ENCODE measurements around the gene PTPRD. TPM values are rescaled to one million over a fixed set of nuclear protein-coding genes. Genes with fewer than 3 reads are reported as not detected.

Gene PTPRD
- total and polyA plus RNA-seq, 9 of the 15 experiments (the other 6 are each of a cell fraction or from before 2014, with no cell fraction given), result 0.11 TPM; not detected in 8

GRCh38 chr9:9215050-9215449, 1397.8 kb downstream of the PTPRD start:
- 0% methylated on average over 2 of the region's 2 CpGs for WGBS (ENCODE audit: insufficient coverage, low coverage, missing lambda C conversion rate)
- in situ Hi-C loops (cut with MboI), result no loop called here
- Histone ChIP-seq H3K9ac (ENCODE audit: insufficient read depth in 1 of 2, low read depth in 2 of 2, low read length in 2 of 2) (no peak overlapping the region), H3K36me3 (ENCODE audit: control insufficient read depth, insufficient read depth, low read length) (no peaks in the 10 kb centered on the region), H3K4me3 (no peak overlapping the region), H3K9me1 (ENCODE audit: control insufficient read depth, insufficient read depth, low read length) (no peaks in the 10 kb centered on the region), H3K4me2 (ENCODE audit: insufficient read depth, low read length) (no peak overlapping the region), H3K79me2 (ENCODE audit: control insufficient read depth, insufficient read depth, low read length) (no peaks in the 10 kb centered on the region), H3K27ac (ENCODE audit: extremely low read depth, low read depth, low read length) (no peak overlapping the region), H4K20me1 (replicated peaks; ENCODE audit: control insufficient read depth, insufficient read depth, low read length) (no peaks in the 10 kb centered on the region), H2AFZ (ENCODE audit: low read depth, low read length) (no peak overlapping the region), H3K4me1 (replicated peaks in 1 of 2; ENCODE audit: control insufficient read depth in 2 of 2, insufficient read depth in 2 of 2, low read length in 2 of 2) (no peaks in the 10 kb centered on the region), H3K27me3 (ENCODE audit: control insufficient read depth in 2 of 2, insufficient read depth in 2 of 2, low read length in 2 of 2) (no peaks in the 10 kb centered on the region), H3K9me3 (replicated peaks; ENCODE audit: control insufficient read depth, insufficient read depth, low read depth, low read length) (no peaks in the 10 kb centered on the region)
- intact Hi-C loops (cut with micrococcal nuclease), result no loop called here
- POLR2A ChIA-PET, result no interaction called here
- FAIRE-seq, result no peak
- no peak for TF ChIP-seq SAFB (IDR thresholded peaks at IDR 0.05; ENCODE audit: borderline replicate concordance, low read depth, low read length)
- no peak for TF ChIP-seq ZNF354B (CRISPR knock-in tag; IDR thresholded peaks at IDR 0.05)
- no peak for TF ChIP-seq POLR2A (conservative IDR thresholded peaks at IDR 0.05)
- TF ChIP-seq ZNF644 (tag; IDR thresholded peaks at IDR 0.05; ENCODE audit: low read depth), result no peak
- no peak for TF ChIP-seq KLF10 (CRISPR knock-in tag; IDR thresholded peaks at IDR 0.05)
- TF ChIP-seq GABPB2 (CRISPR knock-in tag; conservative IDR thresholded peaks at IDR 0.05), result no peak
- no peak for TF ChIP-seq EP400 (IDR thresholded peaks at IDR 0.05)
- TF ChIP-seq SNIP1 (IDR thresholded peaks at IDR 0.05; ENCODE audit: low read depth), result no peak
- no peak for TF ChIP-seq ATF3 (IDR thresholded peaks at IDR 0.05)
- no peak for TF ChIP-seq ATF3 (CRISPR knock-in tag; conservative IDR thresholded peaks at IDR 0.05)
- ATAC-seq, result no peak
- CTCF ChIA-PET (ENCODE audit: low intra/inter-chr PET ratio), result no interaction called here
- DNase-seq (ENCODE audit: extremely low read depth in 1 of 4, low spot score in 3 of 4), result no peak
- BruUV-seq (replicated peaks), result no TSS peak
